Neural cell (in vitro differentiated cells): ENCODE measurements around the gene KIF5A. TPM values are rescaled to one million over a fixed set of nuclear protein-coding genes. Genes with fewer than 3 reads are reported as not detected.

Source experiments
- H2AFZ ChIP-seq: fragments of 200-600, 300-800 bp; sonication (generic), shearing (Covaris generic); 2 replicates; pipeline ENCODE4 v1.6.0; 2014; ENCODE audit warnings: low read depth, mild to moderate bottlenecking, antibody characterized with exemption, low read length, moderate library complexity
- H3F3A ChIP-seq: fragments of 200-600 bp; shearing (Covaris generic); 2 replicates; pipeline ENCODE4 v1.6.1; 2016; ENCODE audit warnings: mild to moderate bottlenecking, moderate library complexity, mixed read lengths, antibody characterized with exemption, low read length; ENCODE audit not compliant: insufficient read depth, poor library complexity, severe bottlenecking
- H3K27ac ChIP-seq: fragments of 200-600, 300-800 bp; sonication (generic), shearing (Covaris generic); 2 replicates; pipeline ENCODE4 v1.5.1; 2014; ENCODE audit warnings: mild to moderate bottlenecking, low read length, moderate library complexity
- H3K27me3 ChIP-seq: fragments of 300-800, 200-600 bp; sonication (generic), shearing (Covaris generic); 2 replicates; pipeline ENCODE4 v1.6.0; 2014; ENCODE audit warnings: mild to moderate bottlenecking, low read depth, low read length, moderate library complexity; ENCODE audit not compliant: insufficient read depth
- H3K36me3 ChIP-seq: fragments of 300-800, 200-600 bp; sonication (generic), shearing (Covaris generic); 2 replicates; pipeline ENCODE4 v1.5.1; 2014; ENCODE audit warnings: mild to moderate bottlenecking, antibody characterized with exemption, low read length, moderate library complexity; ENCODE audit not compliant: insufficient read depth
- H3K4me2 ChIP-seq: fragments of 300-800, 200-600 bp; sonication (generic), shearing (Covaris generic); 2 replicates; pipeline ENCODE4 v1.6.0; 2014; ENCODE audit warnings: mild to moderate bottlenecking, low read length
- H3K4me3 ChIP-seq: fragments of 300-800, 200-600 bp; sonication (generic), shearing (Covaris generic); 2 replicates; pipeline ENCODE4 v1.5.1; 2014; ENCODE audit warnings: mild to moderate bottlenecking, low read length, moderate library complexity
- H3K79me2 ChIP-seq: fragments of 200-600 bp; shearing (Covaris generic); replicated peaks from 2 replicates; pipeline ENCODE4 v1.6.0; 2014; ENCODE audit warnings: mild to moderate bottlenecking, low read length, moderate library complexity; ENCODE audit not compliant: insufficient read depth
- H3K9ac ChIP-seq: fragments of 300-800, 200-600 bp; sonication (generic), shearing (Covaris generic); 2 replicates; pipeline ENCODE4 v1.6.1; 2016; ENCODE audit warnings: mild to moderate bottlenecking, low read length, mixed read lengths
- H3K9me2 ChIP-seq: fragments of 200-600 bp; shearing (Covaris generic); 2 replicates; pipeline ENCODE4 v1.6.1; 2016; ENCODE audit warnings: mild to moderate bottlenecking, low read length, mixed read lengths; ENCODE audit not compliant: insufficient read depth
- H3K9me3 ChIP-seq: fragments of 200-600, 300-800 bp; sonication (generic), shearing (Covaris generic); 2 replicates; pipeline ENCODE4 v1.6.1; 2016; ENCODE audit warnings: mild to moderate bottlenecking, mixed run types, low read length, moderate library complexity, mixed read lengths
- H4K20me1 ChIP-seq: fragments of 200-600 bp; shearing (Covaris generic); 2 replicates; pipeline ENCODE4 v1.6.1; 2016; ENCODE audit warnings: mild to moderate bottlenecking, mixed run types; ENCODE audit not compliant: insufficient read depth
- CTCF ChIP-seq: fragments of 450-650 bp; IDR thresholded peaks from 2 replicates; pipeline ENCODE4 v1.5.1; 2014; ENCODE audit warnings: antibody characterized with exemption, mild to moderate bottlenecking, moderate library complexity; ENCODE audit not compliant: poor library complexity, severe bottlenecking
- EP300 ChIP-seq: fragments of 450-650 bp; conservative IDR thresholded peaks from 2 replicates; pipeline ENCODE4 v1.6.1; 2014; ENCODE audit warnings: antibody characterized with exemption, mild to moderate bottlenecking, moderate library complexity; ENCODE audit not compliant: poor library complexity, severe bottlenecking
- EZH2 ChIP-seq: fragments of 200-600, 300-800 bp; shearing (Covaris generic), sonication (generic); IDR thresholded peaks from 2 replicates; pipeline ENCODE4 v1.6.1; 2014; ENCODE audit warnings: antibody characterized with exemption, low read length, borderline replicate concordance, mild to moderate bottlenecking; ENCODE audit not compliant: insufficient read depth, poor library complexity, severe bottlenecking
- MXI1 ChIP-seq: fragments of 450-650 bp; conservative IDR thresholded peaks from 2 replicates; pipeline ENCODE4 v1.6.1; 2014; ENCODE audit warnings: antibody characterized with exemption, mild to moderate bottlenecking; ENCODE audit not compliant: poor library complexity, severe bottlenecking
- POLR2AphosphoS5 ChIP-seq: IDR thresholded peaks from 2 replicates; pipeline ENCODE4 v1.6.1; 2012
- RAD21 ChIP-seq: fragments of 450-650 bp; conservative IDR thresholded peaks from 2 replicates; pipeline ENCODE4 v1.6.1; 2014; ENCODE audit warnings: antibody characterized with exemption, mild to moderate bottlenecking, moderate library complexity
- REST ChIP-seq: IDR thresholded peaks from 2 replicates; pipeline ENCODE4 v1.6.1; 2012; ENCODE audit warnings: borderline replicate concordance
- SMC3 ChIP-seq: fragments of 450-650 bp; conservative IDR thresholded peaks from 2 replicates; pipeline ENCODE4 v1.6.1; 2014; ENCODE audit warnings: antibody characterized with exemption, mild to moderate bottlenecking, moderate library complexity; ENCODE audit not compliant: poor library complexity
- TAF1 ChIP-seq: IDR thresholded peaks from 2 replicates; pipeline ENCODE4 v1.6.1; 2012; ENCODE audit warnings: low read depth
- polyA plus RNA-seq: library from polyadenylated mRNA; depleted of rRNA; stranded (reverse); fragments of >200 nt; gene quantifications from 2 replicates; pipeline ENCODE4 v1.2.3, GENCODE V29; 2014

The KIF5A gene
- polyA plus RNA-seq, 1 donor from 2014 or later = 58.8 TPM

- H3K9me3 ChIP-seq = no peaks in the 10 kb centered on the region
- no peaks in the 10 kb centered on the region for H3K79me2 ChIP-seq
- no peaks in the 10 kb centered on the region for H4K20me1 ChIP-seq
- no peaks in the 10 kb centered on the region for H3K9me2 ChIP-seq
- TF ChIP-seq EZH2 = peak; percentile 34
- no peak for TF ChIP-seq EP300
- H3K9ac ChIP-seq = no peak overlapping the region
- H3K36me3 ChIP-seq = no peaks in the 10 kb centered on the region
- no peak overlapping the region for H2AFZ ChIP-seq
- H3K27me3 ChIP-seq = peaks cover 69% of the 10 kb centered on the region
- no peak overlapping the region for H3K27ac ChIP-seq
- H3F3A ChIP-seq = no peaks in the 10 kb centered on the region
- H3K4me2 ChIP-seq = no peak overlapping the region
- H3K4me3 ChIP-seq = peak overlapping the region; percentile 63
These were observed 71.2 kb downstream of the KIF5A start for GRCh38 chr12:57620936-57621496.

- no peak overlapping the region for H3K4me2 ChIP-seq
- H3K36me3 ChIP-seq = no peaks in the 10 kb centered on the region
- no peaks in the 10 kb centered on the region for H4K20me1 ChIP-seq
- H3K4me3 ChIP-seq = peak overlapping the region; percentile 63
- TF ChIP-seq SMC3 = peak; percentile 83
- peak; percentile 2 for TF ChIP-seq EZH2
- TF ChIP-seq REST = no peak
- peak; percentile 74 for TF ChIP-seq RAD21
- TF ChIP-seq TAF1 = no peak
- TF ChIP-seq POLR2AphosphoS5 = peak; percentile 29
- no peak for TF ChIP-seq EP300
- TF ChIP-seq MXI1 = peak; percentile 55
- peak; percentile 91 for TF ChIP-seq CTCF
- H3K9me2 ChIP-seq = no peaks in the 10 kb centered on the region
- H3K79me2 ChIP-seq = no peaks in the 10 kb centered on the region
- H2AFZ ChIP-seq = no peak overlapping the region
- H3K9me3 ChIP-seq = no peaks in the 10 kb centered on the region
- H3K27ac ChIP-seq = no peak overlapping the region
- H3K27me3 ChIP-seq = peaks cover 73% of the 10 kb centered on the region
- peak overlapping the region; percentile 19 for H3K9ac ChIP-seq
- H3F3A ChIP-seq = no peaks in the 10 kb centered on the region
These were observed 71.9 kb downstream of the KIF5A start for GRCh38 chr12:57621497-57622292.
